HepG2 (cell line): ENCODE measurements around the gene WDR7. TPM values are rescaled to one million over a fixed set of nuclear protein-coding genes. Genes with fewer than 3 reads are reported as not detected.

Experiments
- ATAC-seq: fragments of 200-7000 bp; cut with Tn5 transposase; 3 replicates; pipeline ENCODE4 v1.9.1; 2020; ENCODE audit warnings: mild to moderate bottlenecking, moderate library complexity
- BruUV-seq: library from RNA; stranded (reverse); fragments of 400-500 nt; replicated peaks from 2 replicates; lab custom pipeline; 2021; lab: Mats Ljungman, UMichigan
- CTCF ChIA-PET: fragments of 300-600 bp; formaldehyde crosslinking; extraction: SDS; loops from one replicate; lab custom pipeline; 2021; ENCODE audit warnings: low total read pairs, inconsistent platforms, low intra/inter-chr PET ratio; lab: Yijun Ruan, JAX
- POLR2A ChIA-PET: fragments of 350-600 bp; sonication (Branson Sonifier 250); formaldehyde crosslinking; loops from one replicate; lab custom pipeline; 2020; ENCODE audit warnings: antibody characterized with exemption, inconsistent platforms; lab: Yijun Ruan, JAX
- DNase-seq: peaks from one replicate; pipeline ENCODE4 v3.0.0-alpha.2; 2015; ENCODE audit warnings: low spot score
- FAIRE-seq: peaks from 3 replicates; lab custom pipeline; 2011; peaks lifted over from hg19 to GRCh38; lab: Jason Lieb, UNC
- H2AFZ ChIP-seq: one replicate; pipeline ENCODE4 v1.6.1; 2011; ENCODE audit warnings: low read length, inconsistent platforms
- H3K27ac ChIP-seq: fragments of 300-600 bp; 3 replicates; pipeline ENCODE4 v1.8.0; 2011; ENCODE audit warnings: mixed run types, mild to moderate bottlenecking, mixed read lengths, low read length, inconsistent platforms; ENCODE audit not compliant: insufficient read depth; ENCODE audit errors: extremely low read length
- H3K27me3 ChIP-seq, 2 experiments: fragments of 200-600 bp in 1 of 2; 2 replicates in 1 of 2; 3 replicates in 1 of 2; pipeline versions ENCODE4 v1.6.0 to v1.8.0; 2011; ENCODE audit warnings: low read length in 2 of 2, mild to moderate bottlenecking in 2 of 2, moderate library complexity in 2 of 2, inconsistent platforms in 1 of 2; ENCODE audit not compliant: insufficient read depth in 2 of 2, control insufficient read depth in 1 of 2
- H3K36me3 ChIP-seq, 2 experiments: fragments of 200-600 bp in 1 of 2; replicated peaks in 1 of 2; 2 replicates in 1 of 2; 3 replicates in 1 of 2; pipeline versions ENCODE4 v1.5.1 to v1.8.0; 2011; ENCODE audit warnings: low read length in 2 of 2, inconsistent platforms in 1 of 2; ENCODE audit not compliant: insufficient read depth in 2 of 2, control insufficient read depth in 1 of 2
- H3K4me1 ChIP-seq: 2 replicates; pipeline ENCODE4 v1.5.1; 2012; ENCODE audit warnings: low read length, inconsistent platforms; ENCODE audit not compliant: insufficient read depth
- H3K4me2 ChIP-seq: 2 replicates; pipeline ENCODE4 v1.6.0; 2011; ENCODE audit warnings: low read depth, low read length, inconsistent platforms
- H3K4me3 ChIP-seq, 3 experiments: fragments of 200-600 bp in 1 of 3; sonication (generic), shearing (Covaris generic) in 1 of 3; replicated peaks in 1 of 3; 2 replicates each; pipeline ENCODE4 v1.5.1; 2011 to 2016; ENCODE audit warnings: low read length in 3 of 3, inconsistent platforms in 2 of 3, low read depth in 2 of 3, mild to moderate bottlenecking in 2 of 3, control low read depth in 1 of 3, mixed read lengths in 1 of 3; ENCODE audit not compliant: insufficient read depth in 1 of 3
- H3K79me2 ChIP-seq: one replicate; pipeline ENCODE4 v1.6.1; 2011; ENCODE audit warnings: low read length, inconsistent platforms; ENCODE audit not compliant: insufficient read depth
- H3K9ac ChIP-seq: 2 replicates; pipeline ENCODE4 v1.6.0; 2011; ENCODE audit warnings: mild to moderate bottlenecking, low read depth, low read length, inconsistent platforms; ENCODE audit not compliant: insufficient read depth
- H3K9me3 ChIP-seq: 2 replicates; pipeline ENCODE4 v1.5.1; 2012; ENCODE audit warnings: mild to moderate bottlenecking, low read length
- H4K20me1 ChIP-seq: 2 replicates; pipeline ENCODE4 v1.6.0; 2011; ENCODE audit warnings: inconsistent platforms, mild to moderate bottlenecking, low read length, moderate library complexity; ENCODE audit not compliant: insufficient read depth
- ELF1 ChIP-seq: sonication (generic); formaldehyde crosslinking; IDR thresholded peaks from 2 replicates; pipeline ENCODE4 v1.4.0; 2020; ENCODE audit warnings: missing genetic modification reagents
- ETV5 ChIP-seq: IDR thresholded peaks from 2 replicates; pipeline ENCODE4 v1.6.1; 2018; ENCODE audit warnings: missing biosample characterization, missing genetic modification reagents, inconsistent platforms, borderline replicate concordance
- FLYWCH1 ChIP-seq: sonication (generic); formaldehyde crosslinking; IDR thresholded peaks from 2 replicates; pipeline ENCODE4 v1.8.1; 2023; ENCODE audit warnings: mild to moderate bottlenecking, missing genetic modification reagents
- GATA4 ChIP-seq: sonication (generic); IDR thresholded peaks from 2 replicates; pipeline ENCODE4 v1.6.1; 2016; ENCODE audit warnings: antibody characterized with exemption, low read depth, borderline replicate concordance
- HOXA5 ChIP-seq: sonication (generic); formaldehyde crosslinking; IDR thresholded peaks from 2 replicates; pipeline ENCODE4 v1.4.0; 2020; ENCODE audit warnings: missing genetic modification reagents
- JUN ChIP-seq: sonication (generic); formaldehyde crosslinking; IDR thresholded peaks from 2 replicates; pipeline ENCODE4 v1.4.0; 2020; ENCODE audit warnings: mild to moderate bottlenecking, missing genetic modification reagents
- MYNN ChIP-seq: sonication (generic); formaldehyde crosslinking; IDR thresholded peaks from 2 replicates; pipeline ENCODE4 v1.4.0; 2020; ENCODE audit warnings: mild to moderate bottlenecking, low read depth, missing genetic modification reagents
- STAT6 ChIP-seq: sonication (generic); formaldehyde crosslinking; IDR thresholded peaks from 2 replicates; pipeline ENCODE4 v1.4.0; 2020; ENCODE audit warnings: missing genetic modification reagents, mild to moderate bottlenecking, borderline replicate concordance
- ZNF20 ChIP-seq: sonication (generic); formaldehyde crosslinking; IDR thresholded peaks from 2 replicates; pipeline ENCODE4 v1.4.0; 2020; ENCODE audit warnings: mild to moderate bottlenecking, moderate library complexity, missing genetic modification reagents
- ZNF414 ChIP-seq: sonication (generic); formaldehyde crosslinking; IDR thresholded peaks from 2 replicates; pipeline ENCODE4 v1.5.0; 2020; ENCODE audit warnings: missing genetic modification reagents
- ZNF510 ChIP-seq: sonication (generic); formaldehyde crosslinking; IDR thresholded peaks from 2 replicates; pipeline ENCODE4 v1.4.0; 2020; ENCODE audit warnings: low read depth, mild to moderate bottlenecking, missing genetic modification reagents
- ZNF570 ChIP-seq: sonication (generic); formaldehyde crosslinking; IDR thresholded peaks from 2 replicates; pipeline ENCODE4 v1.4.0; 2020; ENCODE audit warnings: mild to moderate bottlenecking, missing genetic modification reagents, borderline replicate concordance
- WGBS: methylation state at CpG from one replicate; pipeline ENCODE4 v1.1.6; 2017; ENCODE audit warnings: low lambda C conversion rate; 5-methylcytosine and 5-hydroxymethylcytosine counted together
- in situ Hi-C: cut with HindIII; loops from 2 replicates; pipeline ENCODE4 v1.10.0; 2017; ENCODE audit warnings: low pct_unique_long_range_greater_than_20kb; ENCODE audit not compliant: extremely low pct_ligation_motif_present
- intact Hi-C: fragments of 100-400 bp; cut with micrococcal nuclease; formaldehyde crosslinking; loops from one replicate; pipeline ENCODE4 v1.10.0; 2022; ENCODE audit not compliant: unreplicated experiment
- polyA plus RNA-seq, 8 experiments: library from polyadenylated mRNA; depleted of rRNA in 3 of 8; stranded (reverse) in 7 of 8; unstranded in 1 of 8; fragments of >200 nt; fragmentation: Illumina TruSeq in 4 of 8; extraction: Trizol in 4 of 8; gene quantifications; 2 replicates each; pipeline versions ENCODE4 v1.2.1 to v1.2.3, GENCODE V29; 2011 to 2016; ENCODE audit warnings: low read depth in 4 of 8, missing spikeins in 1 of 8, mixed read lengths in 1 of 8; ENCODE audit not compliant: insufficient read depth in 1 of 8
- total RNA-seq, 5 experiments: library from RNA; depleted of rRNA; stranded (reverse); fragments of >200 nt; fragmentation: Illumina TruSeq; extraction: Trizol; gene quantifications; 2 replicates each; pipeline ENCODE4 v1.2.3, GENCODE V29; 2016; ENCODE audit warnings: low read depth in 1 of 5
- TF ChIP-seq, protein P1 (sequence below): sonication (generic); formaldehyde crosslinking; IDR thresholded peaks from 2 replicates; pipeline ENCODE4 v1.8.0; 2022; ENCODE audit warnings: mild to moderate bottlenecking, missing genetic modification reagents; ENCODE audit not compliant: insufficient replicate concordance

The WDR7 gene
- total and polyA plus RNA-seq, 2 of the 13 experiments (the other 11 are each of a cell fraction or from before 2014, with no cell fraction given) = 2.0 to 7.8 TPM

DNA sequence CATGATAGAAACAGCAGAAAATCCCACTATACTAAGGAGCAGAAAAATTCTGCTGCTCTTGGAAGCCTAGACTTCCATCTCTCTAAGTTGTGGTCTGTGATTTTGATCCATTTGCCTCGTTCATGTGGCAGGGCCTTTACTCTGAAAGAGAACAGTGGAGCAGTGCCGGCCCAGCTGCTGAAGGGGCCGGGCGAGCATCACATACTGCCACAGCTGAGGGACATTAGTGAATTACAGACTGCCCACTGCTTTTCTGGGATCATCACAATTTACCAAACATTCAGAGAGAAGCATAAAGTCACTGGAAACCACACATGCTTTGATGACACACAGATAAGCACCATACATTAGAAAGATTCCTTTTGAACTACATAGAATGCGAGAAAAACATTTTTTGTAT, 278.7 kb downstream of the WDR7 start:
- Histone ChIP-seq H3K36me3 (no peaks in the 10 kb centered on the region), H3K27ac (no peak overlapping the region), H3K79me2 (no peaks in the 10 kb centered on the region), H3K4me1 (no peaks in the 10 kb centered on the region), H3K4me3 (no peak overlapping the region), H3K9me3 (no peaks in the 10 kb centered on the region), H3K4me2 (no peak overlapping the region), H4K20me1 (no peaks in the 10 kb centered on the region), H3K9ac (no peak overlapping the region), H3K27me3 (no peaks in the 10 kb centered on the region), H2AFZ (no peak overlapping the region)
- ChIA-PET CTCF (no interaction called here), POLR2A (no interaction called here)
- BruUV-seq = no TSS peak
- TF ChIP-seq HOXA5 (CRISPR knock-in tag) (no peak), ZNF570 (no peak), FLYWCH1 (CRISPR knock-in tag) (no peak), MYNN (no peak), JUN (CRISPR knock-in tag) (no peak), ELF1 (CRISPR knock-in tag) (no peak), ZNF20 (CRISPR knock-in tag) (no peak), ZNF414 (CRISPR knock-in tag) (no peak), GATA4 (no peak), ZNF510 (CRISPR knock-in tag) (no peak), STAT6 (CRISPR knock-in tag) (no peak), ETV5 (CRISPR knock-in tag) (no peak)
- TF ChIP-seq, protein P1, sequence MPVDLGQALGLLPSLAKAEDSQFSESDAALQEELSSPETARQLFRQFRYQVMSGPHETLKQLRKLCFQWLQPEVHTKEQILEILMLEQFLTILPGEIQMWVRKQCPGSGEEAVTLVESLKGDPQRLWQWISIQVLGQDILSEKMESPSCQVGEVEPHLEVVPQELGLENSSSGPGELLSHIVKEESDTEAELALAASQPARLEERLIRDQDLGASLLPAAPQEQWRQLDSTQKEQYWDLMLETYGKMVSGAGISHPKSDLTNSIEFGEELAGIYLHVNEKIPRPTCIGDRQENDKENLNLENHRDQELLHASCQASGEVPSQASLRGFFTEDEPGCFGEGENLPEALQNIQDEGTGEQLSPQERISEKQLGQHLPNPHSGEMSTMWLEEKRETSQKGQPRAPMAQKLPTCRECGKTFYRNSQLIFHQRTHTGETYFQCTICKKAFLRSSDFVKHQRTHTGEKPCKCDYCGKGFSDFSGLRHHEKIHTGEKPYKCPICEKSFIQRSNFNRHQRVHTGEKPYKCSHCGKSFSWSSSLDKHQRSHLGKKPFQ (CRISPR knock-in tag) = no peak
- DNase-seq (no peak), ATAC-seq (no peak), FAIRE-seq (no peak)
- intact Hi-C loops (no loop called here), in situ Hi-C loops (no loop called here)
- 89% methylated on average over 5 of the region's 5 CpGs for WGBS
